HG03432 (cell line): Measurements from ENCODE around the gene SLC35G4.
A peak's percentile ranks its signal among the peaks of the same experiment; 100 is the strongest.
"Not testable (repeated sequence)": the region's sequence is repeated elsewhere in the genome, so short reads cannot be mapped to it uniquely, and the experiment has no call there.

Experiments
- ATAC-seq: cut with Tn5 transposase; IDR thresholded peaks from one replicate; pipeline ENCODE4 v1.9.1; 2021; ENCODE audit warnings: mild to moderate bottlenecking, moderate library complexity; ENCODE audit not compliant: unreplicated experiment

The SLC35G4 gene

GRCh38 chr18:11613073-11613472, 3.7 kb downstream of the SLC35G4 start:
- ATAC-seq = not testable (repeated sequence)

GRCh38 chr18:11613611-11614010, 4.2 kb downstream of the SLC35G4 start:
- not testable (repeated sequence) for ATAC-seq

- not testable (repeated sequence) for ATAC-seq
Measured at GRCh38 chr18:11614042-11614441, 4.6 kb downstream of the SLC35G4 start.

- ATAC-seq = not testable (repeated sequence)
Measured at GRCh38 chr18:11614981-11615380, 5.6 kb downstream of the SLC35G4 start.

- ATAC-seq = not testable (repeated sequence)
Measured at GRCh38 chr18:11647310-11647709, 37.9 kb downstream of the SLC35G4 start.

- not testable (repeated sequence) for ATAC-seq
Measured at GRCh38 chr18:11647804-11648203, 38.4 kb downstream of the SLC35G4 start.

- ATAC-seq = no peak
Measured at GRCh38 chr18:11649839-11650238, 40.4 kb downstream of the SLC35G4 start.

- ATAC-seq = no peak
Measured at GRCh38 chr18:11651899-11652298, 42.5 kb downstream of the SLC35G4 start.

- no peak for ATAC-seq
Measured at GRCh38 chr18:11653521-11653920, 44.1 kb downstream of the SLC35G4 start.

- ATAC-seq = peak; percentile 64
Measured at GRCh38 chr18:11654736-11655605, 45.6 kb downstream of the SLC35G4 start.

GRCh38 chr18:11655606-11655932, 46.2 kb downstream of the SLC35G4 start:
- no peak for ATAC-seq

GRCh38 chr18:11657152-11657551, 47.8 kb downstream of the SLC35G4 start:
- ATAC-seq = no peak

- ATAC-seq = no peak
Measured at GRCh38 chr18:11657554-11657953, 48.2 kb downstream of the SLC35G4 start.

- no peak for ATAC-seq
Measured at GRCh38 chr18:11658019-11658418, 48.6 kb downstream of the SLC35G4 start.

- no peak for ATAC-seq
Measured at GRCh38 chr18:11658989-11659388, 49.6 kb downstream of the SLC35G4 start.
